ENCODE results near the gene RABGGTA.

- no peak for TF ChIP-seq POLR2A (IDR thresholded peaks at IDR 0.05; ENCODE audit: low read depth, low read length)
- no peak for TF ChIP-seq POLR2AphosphoS5 (IDR thresholded peaks at IDR 0.05; ENCODE audit: low read depth, low read length)
Observed at GRCh38 chr14:24228902-24229301, 42.5 kb downstream of the RABGGTA start.
